Measurements from ENCODE around the gene AGRP. TPM values are rescaled to one million over a fixed set of nuclear protein-coding genes. Genes with fewer than 3 reads are reported as not detected.

AGRP gene
- total and polyA plus RNA-seq, 9 donors, result not detected

- 89% methylated on average over 3 of the region's 4 CpGs for WGBS (ENCODE audit: insufficient coverage)
- peaks cover 3% of the 10 kb centered on the region for H3K36me3 ChIP-seq (ENCODE audit: control insufficient read depth, insufficient read depth, low read length)
- no peak overlapping the region for H3K4me3 ChIP-seq (ENCODE audit: low read length)
- no peak for DNase-seq
- H3K4me1 ChIP-seq (ENCODE audit: control insufficient read depth, insufficient read depth, low read length), result peaks cover 61% of the 10 kb centered on the region
- H3K27ac ChIP-seq (ENCODE audit: low read length), result no peak overlapping the region
- H3K27me3 ChIP-seq (ENCODE audit: control insufficient read depth, insufficient read depth, low read length), result no peaks in the 10 kb centered on the region
- H3K9me3 ChIP-seq (replicated peaks; ENCODE audit: control insufficient read depth, low read depth, low read length), result no peaks in the 10 kb centered on the region
Observed at GRCh38 chr16:67463691-67464090, 19.7 kb downstream of the AGRP start.

- WGBS (ENCODE audit: insufficient coverage), result 68% methylated on average over 5 of the region's 5 CpGs
- no peaks in the 10 kb centered on the region for H3K27me3 ChIP-seq (ENCODE audit: control insufficient read depth, insufficient read depth, low read length)
- no peak overlapping the region for H3K27ac ChIP-seq (ENCODE audit: low read length)
- H3K4me3 ChIP-seq (ENCODE audit: low read length), result no peak overlapping the region
- no peaks in the 10 kb centered on the region for H3K9me3 ChIP-seq (replicated peaks; ENCODE audit: control insufficient read depth, low read depth, low read length)
- H3K4me1 ChIP-seq (ENCODE audit: control insufficient read depth, insufficient read depth, low read length), result peaks cover 64% of the 10 kb centered on the region
- no peak for DNase-seq
- peaks cover 3% of the 10 kb centered on the region for H3K36me3 ChIP-seq (ENCODE audit: control insufficient read depth, insufficient read depth, low read length)
Observed at GRCh38 chr16:67463059-67463458, 20.3 kb downstream of the AGRP start.

- Histone ChIP-seq H3K27me3 (ENCODE audit: control insufficient read depth, insufficient read depth, low read length) (no peaks in the 10 kb centered on the region), H3K4me3 (ENCODE audit: low read length) (no peak overlapping the region), H3K9me3 (replicated peaks; ENCODE audit: control insufficient read depth, low read depth, low read length) (no peaks in the 10 kb centered on the region), H3K36me3 (ENCODE audit: control insufficient read depth, insufficient read depth, low read length) (peaks cover 3% of the 10 kb centered on the region), H3K4me1 (ENCODE audit: control insufficient read depth, insufficient read depth, low read length) (peaks cover 65% of the 10 kb centered on the region), H3K27ac (ENCODE audit: low read length) (no peak overlapping the region)
- no peak for DNase-seq
- WGBS (ENCODE audit: insufficient coverage), result 94% methylated on average over 3 of the region's 5 CpGs
Observed at GRCh38 chr16:67462279-67462655, 21.1 kb downstream of the AGRP start.

DNA sequence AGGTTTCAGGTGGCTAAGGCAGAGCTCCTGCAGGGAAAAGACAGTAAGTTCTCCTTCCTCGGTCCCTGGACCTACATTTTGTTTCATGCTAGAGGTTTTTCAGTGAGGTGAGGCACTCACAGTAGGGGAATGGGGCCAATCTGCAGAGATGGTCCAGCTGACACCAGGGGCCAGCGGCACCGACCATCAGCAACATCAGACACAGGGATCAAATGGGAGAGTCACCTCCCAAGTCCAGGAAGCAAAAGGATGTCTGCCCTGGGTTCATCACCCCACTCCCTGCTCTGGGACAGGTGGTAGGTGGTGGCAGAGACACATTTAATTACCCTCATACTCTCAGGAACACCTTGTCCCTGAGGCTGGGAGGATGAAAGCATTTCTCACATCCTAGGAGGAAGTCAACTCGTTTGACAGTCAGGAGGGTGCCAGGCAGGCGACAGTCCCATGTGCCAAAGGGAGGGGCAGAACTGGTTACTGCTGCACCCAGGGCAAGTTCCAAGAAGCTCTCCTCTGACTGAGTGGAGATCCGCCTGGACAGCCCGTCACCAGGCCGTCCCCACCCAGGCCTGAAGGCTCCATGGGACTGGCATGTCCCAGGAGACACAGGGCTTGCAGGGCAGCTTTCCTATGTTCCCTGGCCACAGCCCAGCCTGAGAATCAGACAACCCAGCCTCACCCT, 21.6 kb downstream of the AGRP start:
- Histone ChIP-seq H3K9me3 (replicated peaks; ENCODE audit: control insufficient read depth, low read depth, low read length) (no peaks in the 10 kb centered on the region), H3K27ac (ENCODE audit: low read length) (no peak overlapping the region), H3K36me3 (ENCODE audit: control insufficient read depth, insufficient read depth, low read length) (peaks cover 3% of the 10 kb centered on the region), H3K4me3 (ENCODE audit: low read length) (no peak overlapping the region), H3K4me1 (ENCODE audit: control insufficient read depth, insufficient read depth, low read length) (peaks cover 71% of the 10 kb centered on the region), H3K27me3 (ENCODE audit: control insufficient read depth, insufficient read depth, low read length) (no peaks in the 10 kb centered on the region)
- WGBS (ENCODE audit: insufficient coverage), result 92% methylated on average over 4 of the region's 8 CpGs
- no peak for DNase-seq

- H3K27me3 ChIP-seq (ENCODE audit: control insufficient read depth, insufficient read depth, low read length), result no peaks in the 10 kb centered on the region
- no peak for DNase-seq
- H3K4me3 ChIP-seq (ENCODE audit: low read length), result no peak overlapping the region
- 100% methylated on average over 1 of the region's 2 CpGs for WGBS (ENCODE audit: insufficient coverage)
- peaks cover 3% of the 10 kb centered on the region for H3K36me3 ChIP-seq (ENCODE audit: control insufficient read depth, insufficient read depth, low read length)
- peaks cover 78% of the 10 kb centered on the region for H3K4me1 ChIP-seq (ENCODE audit: control insufficient read depth, insufficient read depth, low read length)
- no peaks in the 10 kb centered on the region for H3K9me3 ChIP-seq (replicated peaks; ENCODE audit: control insufficient read depth, low read depth, low read length)
- no peak overlapping the region for H3K27ac ChIP-seq (ENCODE audit: low read length)
Observed at GRCh38 chr16:67460961-67461360, 22.4 kb downstream of the AGRP start.

DNA sequence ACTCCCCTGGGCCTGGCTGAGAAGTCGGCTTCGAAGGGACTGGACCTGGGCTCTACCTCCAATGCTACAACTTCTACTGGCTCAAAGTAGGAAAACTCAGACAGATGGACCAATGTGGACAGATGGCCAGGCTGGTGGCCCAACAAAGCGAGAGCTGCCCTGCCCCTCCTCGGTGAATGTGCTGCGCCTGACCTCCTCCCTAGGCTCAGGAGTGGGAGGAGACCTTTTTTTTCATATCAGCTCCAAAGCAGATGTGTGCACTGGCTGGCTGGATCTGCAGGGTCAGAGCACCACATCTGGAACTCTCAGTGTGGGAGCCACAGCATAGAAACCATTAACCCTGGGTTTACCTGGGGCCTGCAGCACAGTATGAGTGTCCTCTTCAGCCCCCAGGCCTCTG, 23.2 kb downstream of the AGRP start:
- 33% methylated on average over 3 of the region's 5 CpGs for WGBS (ENCODE audit: insufficient coverage)
- Histone ChIP-seq H3K4me3 (ENCODE audit: low read length) (no peak overlapping the region), H3K27me3 (ENCODE audit: control insufficient read depth, insufficient read depth, low read length) (no peaks in the 10 kb centered on the region), H3K4me1 (ENCODE audit: control insufficient read depth, insufficient read depth, low read length) (peaks cover 75% of the 10 kb centered on the region), H3K27ac (ENCODE audit: low read length) (peak overlapping the region; percentile 91), H3K36me3 (ENCODE audit: control insufficient read depth, insufficient read depth, low read length) (peaks cover 3% of the 10 kb centered on the region), H3K9me3 (replicated peaks; ENCODE audit: control insufficient read depth, low read depth, low read length) (no peaks in the 10 kb centered on the region)
- DNase-seq, result peak; percentile 83

GRCh38 chr16:67459861-67460150, 23.5 kb downstream of the AGRP start:
- Histone ChIP-seq H3K4me3 (ENCODE audit: low read length) (no peak overlapping the region), H3K9me3 (replicated peaks; ENCODE audit: control insufficient read depth, low read depth, low read length) (no peaks in the 10 kb centered on the region), H3K27me3 (ENCODE audit: control insufficient read depth, insufficient read depth, low read length) (no peaks in the 10 kb centered on the region), H3K4me1 (ENCODE audit: control insufficient read depth, insufficient read depth, low read length) (peaks cover 76% of the 10 kb centered on the region), H3K27ac (ENCODE audit: low read length) (peak overlapping the region; percentile 91), H3K36me3 (ENCODE audit: control insufficient read depth, insufficient read depth, low read length) (peaks cover 3% of the 10 kb centered on the region)
- peak; percentile 81 for DNase-seq
- WGBS (ENCODE audit: insufficient coverage), result 6% methylated on average over 3 of the region's 3 CpGs

GRCh38 chr16:67459066-67459860, 24.1 kb downstream of the AGRP start:
- Histone ChIP-seq H3K27ac (ENCODE audit: low read length) (peak overlapping the region; percentile 91), H3K4me3 (ENCODE audit: low read length) (no peak overlapping the region), H3K9me3 (replicated peaks; ENCODE audit: control insufficient read depth, low read depth, low read length) (no peaks in the 10 kb centered on the region), H3K27me3 (ENCODE audit: control insufficient read depth, insufficient read depth, low read length) (no peaks in the 10 kb centered on the region), H3K4me1 (ENCODE audit: control insufficient read depth, insufficient read depth, low read length) (peaks cover 76% of the 10 kb centered on the region), H3K36me3 (ENCODE audit: control insufficient read depth, insufficient read depth, low read length) (peaks cover 3% of the 10 kb centered on the region)
- WGBS (ENCODE audit: insufficient coverage), result 40% methylated on average over 5 of the region's 7 CpGs
- DNase-seq, result peak; percentile 79

GRCh38 chr16:67458121-67458641, 25.2 kb downstream of the AGRP start:
- Histone ChIP-seq H3K9me3 (replicated peaks; ENCODE audit: control insufficient read depth, low read depth, low read length) (no peaks in the 10 kb centered on the region), H3K36me3 (ENCODE audit: control insufficient read depth, insufficient read depth, low read length) (peaks cover 6% of the 10 kb centered on the region), H3K4me3 (ENCODE audit: low read length) (no peak overlapping the region), H3K27me3 (ENCODE audit: control insufficient read depth, insufficient read depth, low read length) (no peaks in the 10 kb centered on the region), H3K27ac (ENCODE audit: low read length) (peak overlapping the region; percentile 91), H3K4me1 (ENCODE audit: control insufficient read depth, insufficient read depth, low read length) (peaks cover 74% of the 10 kb centered on the region)
- peak; percentile 56 for DNase-seq
- WGBS (ENCODE audit: insufficient coverage), result 58% methylated on average over 5 of the region's 6 CpGs

- peak overlapping the region; percentile 91 for H3K27ac ChIP-seq (ENCODE audit: low read length)
Observed at GRCh38 chr16:67457611-67458010, 25.7 kb downstream of the AGRP start.

More at GRCh38 chr16:67457611-67458010, 25.7 kb downstream of the AGRP start:
- Histone ChIP-seq H3K9me3 (replicated peaks; ENCODE audit: control insufficient read depth, low read depth, low read length) (no peaks in the 10 kb centered on the region), H3K4me1 (ENCODE audit: control insufficient read depth, insufficient read depth, low read length) (peaks cover 74% of the 10 kb centered on the region), H3K27me3 (ENCODE audit: control insufficient read depth, insufficient read depth, low read length) (no peaks in the 10 kb centered on the region), H3K36me3 (ENCODE audit: control insufficient read depth, insufficient read depth, low read length) (peaks cover 12% of the 10 kb centered on the region), H3K4me3 (ENCODE audit: low read length) (no peak overlapping the region)
- DNase-seq, result no peak
- WGBS (ENCODE audit: insufficient coverage), result 30% methylated on average over 4 of the region's 7 CpGs

Data from muscle of leg (tissue), 11 donors.